ENCODE results near the gene SARDH. TPM values are rescaled to one million over a fixed set of nuclear protein-coding genes. Genes with fewer than 3 reads are reported as not detected.

The SARDH gene
- total RNA-seq, 2 experiments from 2014 or later = 0.50 to 0.88 TPM

GRCh38 chr9:133666845-133667244 is 71.3 kb downstream of the SARDH start:
- H3K4me1 Mint-ChIP-seq = no peaks in the 10 kb centered on the region
- POLR2A ChIA-PET = interaction anchor here (0.6 kb wide), 1 partner anchor 69 kb away, joined by 3 read pairs; no protein-coding TSS in a partner anchor
- H3K27ac Mint-ChIP-seq = no peak overlapping the region
- H3K4me3 Mint-ChIP-seq = no peak overlapping the region
- H3K36me3 Mint-ChIP-seq (ENCODE audit: low read depth) = no peaks in the 10 kb centered on the region
- H3K9me3 Mint-ChIP-seq = no peaks in the 10 kb centered on the region
- CTCF ChIA-PET = interaction anchor here (0.6 kb wide), 1 partner anchor 847 kb away, joined by 3 read pairs; no protein-coding TSS in a partner anchor
- H3K27me3 Mint-ChIP-seq = no peaks in the 10 kb centered on the region
- DNase-seq = no peak

GRCh38 chr9:133666387-133666786 is 71.8 kb downstream of the SARDH start:
- H3K9me3 Mint-ChIP-seq = no peaks in the 10 kb centered on the region
- H3K27me3 Mint-ChIP-seq = no peaks in the 10 kb centered on the region
- DNase-seq = no peak
- ChIA-PET POLR2A (no interaction called here), CTCF (no interaction called here)
- no peak overlapping the region for H3K4me3 Mint-ChIP-seq
- no peaks in the 10 kb centered on the region for H3K36me3 Mint-ChIP-seq (ENCODE audit: low read depth)
- H3K4me1 Mint-ChIP-seq = no peaks in the 10 kb centered on the region
- H3K27ac Mint-ChIP-seq = no peak overlapping the region

- ChIA-PET CTCF (no interaction called here), POLR2A (no interaction called here)
- no peaks in the 10 kb centered on the region for H3K27me3 Mint-ChIP-seq
- no peaks in the 10 kb centered on the region for H3K4me1 Mint-ChIP-seq
- no peaks in the 10 kb centered on the region for H3K9me3 Mint-ChIP-seq
- H3K36me3 Mint-ChIP-seq (ENCODE audit: low read depth) = no peaks in the 10 kb centered on the region
- H3K27ac Mint-ChIP-seq = no peak overlapping the region
- H3K4me3 Mint-ChIP-seq = no peak overlapping the region
- no peak for DNase-seq
Measured at GRCh38 chr9:133665535-133665934, 72.6 kb downstream of the SARDH start.

GRCh38 chr9:133665096-133665495 is 73.1 kb downstream of the SARDH start:
- no peak overlapping the region for H3K4me3 Mint-ChIP-seq
- peaks cover under 1% of the 10 kb centered on the region for H3K27me3 Mint-ChIP-seq
- no peaks in the 10 kb centered on the region for H3K9me3 Mint-ChIP-seq
- H3K27ac Mint-ChIP-seq = no peak overlapping the region
- H3K36me3 Mint-ChIP-seq (ENCODE audit: low read depth) = no peaks in the 10 kb centered on the region
- ChIA-PET POLR2A (no interaction called here), CTCF (interaction anchor here (1.2 kb wide), 1 partner anchor 12 kb away, joined by 3 read pairs; no protein-coding TSS in a partner anchor)
- H3K4me1 Mint-ChIP-seq = no peaks in the 10 kb centered on the region
- DNase-seq = no peak

GRCh38 chr9:133664173-133665050 is 73.7 kb downstream of the SARDH start:
- no peak overlapping the region for H3K4me3 Mint-ChIP-seq
- H3K27ac Mint-ChIP-seq = no peak overlapping the region
- H3K4me1 Mint-ChIP-seq = no peaks in the 10 kb centered on the region
- POLR2A ChIA-PET = no interaction called here
- DNase-seq = no peak
- CTCF ChIA-PET = interaction anchor here (1.2 kb wide), 1 partner anchor 13 kb away, joined by 3 read pairs; no protein-coding TSS in a partner anchor
- no peaks in the 10 kb centered on the region for H3K9me3 Mint-ChIP-seq
- no peaks in the 10 kb centered on the region for H3K36me3 Mint-ChIP-seq (ENCODE audit: low read depth)
- peaks cover 5% of the 10 kb centered on the region for H3K27me3 Mint-ChIP-seq

- ChIA-PET POLR2A (no interaction called here), CTCF (no interaction called here)
Measured at GRCh38 chr9:133661846-133662540, 76.2 kb downstream of the SARDH start.

GRCh38 chr9:133659516-133659915 is 78.6 kb downstream of the SARDH start:
- CTCF ChIA-PET = interaction anchor here (1.4 kb wide), 1 partner anchor 83 kb away, joined by 3 read pairs; no protein-coding TSS in a partner anchor
- H3K4me1 Mint-ChIP-seq = no peaks in the 10 kb centered on the region
- no peak overlapping the region for H3K27ac Mint-ChIP-seq
- H3K36me3 Mint-ChIP-seq (ENCODE audit: low read depth) = no peaks in the 10 kb centered on the region
- peaks cover 44% of the 10 kb centered on the region for H3K27me3 Mint-ChIP-seq
- no peak overlapping the region for H3K4me3 Mint-ChIP-seq
- no peaks in the 10 kb centered on the region for H3K9me3 Mint-ChIP-seq
- DNase-seq = no peak
- POLR2A ChIA-PET = no interaction called here

More at GRCh38 chr9:133661846-133662540, 76.2 kb downstream of the SARDH start:
- no peaks in the 10 kb centered on the region for H3K36me3 Mint-ChIP-seq (ENCODE audit: low read depth)
- no peak overlapping the region for H3K4me3 Mint-ChIP-seq
- no peaks in the 10 kb centered on the region for H3K4me1 Mint-ChIP-seq
- peaks cover 27% of the 10 kb centered on the region for H3K27me3 Mint-ChIP-seq
- no peak overlapping the region for H3K27ac Mint-ChIP-seq
- H3K9me3 Mint-ChIP-seq = no peaks in the 10 kb centered on the region
- no peak for DNase-seq

GRCh38 chr9:133658442-133659431 is 79.4 kb downstream of the SARDH start:
- CTCF ChIA-PET = interaction anchor here (1.4 kb wide), 1 partner anchor 84 kb away, joined by 3 read pairs; no protein-coding TSS in a partner anchor
- Mint-ChIP-seq H3K4me3 (no peak overlapping the region), H3K27me3 (peaks cover 46% of the 10 kb centered on the region), H3K9me3 (no peaks in the 10 kb centered on the region), H3K4me1 (no peaks in the 10 kb centered on the region), H3K27ac (no peak overlapping the region), H3K36me3 (ENCODE audit: low read depth) (no peaks in the 10 kb centered on the region)
- DNase-seq = no peak
- POLR2A ChIA-PET = no interaction called here

GRCh38 chr9:133657120-133657661 is 81.0 kb downstream of the SARDH start:
- no peak overlapping the region for H3K27ac Mint-ChIP-seq
- peaks cover 46% of the 10 kb centered on the region for H3K27me3 Mint-ChIP-seq
- DNase-seq = no peak
- no peaks in the 10 kb centered on the region for H3K4me1 Mint-ChIP-seq
- no peak overlapping the region for H3K4me3 Mint-ChIP-seq
- ChIA-PET CTCF (interaction anchor here (0.6 kb wide), 1 partner anchor 444 kb away, joined by 3 read pairs; no protein-coding TSS in a partner anchor), POLR2A (no interaction called here)
- H3K9me3 Mint-ChIP-seq = no peaks in the 10 kb centered on the region
- H3K36me3 Mint-ChIP-seq (ENCODE audit: low read depth) = no peaks in the 10 kb centered on the region

GRCh38 chr9:133656211-133657119 is 81.7 kb downstream of the SARDH start:
- peak; percentile 22 for DNase-seq
- POLR2A ChIA-PET = no interaction called here
- CTCF ChIA-PET = interaction anchor here (0.6 kb wide), 1 partner anchor 444 kb away, joined by 3 read pairs; no protein-coding TSS in a partner anchor
- Mint-ChIP-seq H3K4me1 (no peaks in the 10 kb centered on the region), H3K36me3 (ENCODE audit: low read depth) (no peaks in the 10 kb centered on the region), H3K4me3 (no peak overlapping the region), H3K9me3 (no peaks in the 10 kb centered on the region), H3K27ac (no peak overlapping the region), H3K27me3 (peaks cover 46% of the 10 kb centered on the region)

- Mint-ChIP-seq H3K4me3 (no peak overlapping the region), H3K36me3 (ENCODE audit: low read depth) (no peaks in the 10 kb centered on the region), H3K27me3 (peaks cover 46% of the 10 kb centered on the region), H3K4me1 (no peaks in the 10 kb centered on the region), H3K9me3 (no peaks in the 10 kb centered on the region), H3K27ac (no peak overlapping the region)
- DNase-seq = no peak
- ChIA-PET CTCF (no interaction called here), POLR2A (no interaction called here)
Measured at GRCh38 chr9:133655701-133656100, 82.5 kb downstream of the SARDH start.
